HG02981 (cell line): ENCODE data around the gene SRBD1.

Experiments
- ATAC-seq: cut with Tn5 transposase; IDR thresholded peaks from one replicate; pipeline ENCODE4 v1.9.1; 2021; ENCODE audit warnings: mild to moderate bottlenecking, moderate library complexity; ENCODE audit not compliant: unreplicated experiment

Gene SRBD1

GRCh38 chr2:45611020-45611859 is at the start of gene SRBD1:
SRBD1 (minus strand) TSS chr2:45611267; CDS start chr2:45605441, 5,826 bp downstream.
- ATAC-seq = peak; percentile 88

- no peak for ATAC-seq
Measured at GRCh38 chr2:45654250-45654649, 43.2 kb upstream of the SRBD1 start.

GRCh38 chr2:45653122-45653913 is 42.3 kb upstream of the SRBD1 start:
- ATAC-seq = no peak

GRCh38 chr2:45652090-45653031 is 41.3 kb upstream of the SRBD1 start:
- ATAC-seq = no peak

GRCh38 chr2:45651415-45652089 is 40.5 kb upstream of the SRBD1 start, which contains the start of gene PRKCE:
PRKCE (plus strand) TSS chr2:45651675.
- peak; percentile 21 for ATAC-seq

- ATAC-seq = peak; percentile 71
Measured at GRCh38 chr2:45650851-45651414, 39.9 kb upstream of the SRBD1 start.

- peak; percentile 16 for ATAC-seq
Measured at GRCh38 chr2:45649858-45650811, 39.1 kb upstream of the SRBD1 start.

GRCh38 chr2:45649462-45649857 is 38.4 kb upstream of the SRBD1 start:
- ATAC-seq = no peak

- no peak for ATAC-seq
Measured at GRCh38 chr2:45648636-45649035, 37.6 kb upstream of the SRBD1 start.

- no peak for ATAC-seq
Measured at GRCh38 chr2:45647986-45648520, 37.0 kb upstream of the SRBD1 start.

- ATAC-seq = no peak
Measured at GRCh38 chr2:45647356-45647755, 36.3 kb upstream of the SRBD1 start.

GRCh38 chr2:45646289-45646688 is 35.2 kb upstream of the SRBD1 start:
- no peak for ATAC-seq

GRCh38 chr2:45643543-45644542 is 32.8 kb upstream of the SRBD1 start:
- ATAC-seq = peak; percentile 86

- no peak for ATAC-seq
Measured at GRCh38 chr2:45643095-45643494, 32.0 kb upstream of the SRBD1 start.

GRCh38 chr2:45640576-45640975 is 29.5 kb upstream of the SRBD1 start:
- no peak for ATAC-seq

GRCh38 chr2:45637440-45637839 is 26.4 kb upstream of the SRBD1 start:
- ATAC-seq = peak; percentile 93

- ATAC-seq = no peak
Measured at GRCh38 chr2:45636008-45636407, 24.9 kb upstream of the SRBD1 start.
